SW480 (cell line): ENCODE measurements around the gene CHAT.

Experiments used
- DNase-seq: peaks from one replicate; pipeline ENCODE4 v3.0.0-alpha.2; 2016; ENCODE audit warnings: low spot score

Gene CHAT

GRCh38 chr10:49597426-49598163, 16.2 kb upstream of the CHAT start:
- DNase-seq = no peak

DNA sequence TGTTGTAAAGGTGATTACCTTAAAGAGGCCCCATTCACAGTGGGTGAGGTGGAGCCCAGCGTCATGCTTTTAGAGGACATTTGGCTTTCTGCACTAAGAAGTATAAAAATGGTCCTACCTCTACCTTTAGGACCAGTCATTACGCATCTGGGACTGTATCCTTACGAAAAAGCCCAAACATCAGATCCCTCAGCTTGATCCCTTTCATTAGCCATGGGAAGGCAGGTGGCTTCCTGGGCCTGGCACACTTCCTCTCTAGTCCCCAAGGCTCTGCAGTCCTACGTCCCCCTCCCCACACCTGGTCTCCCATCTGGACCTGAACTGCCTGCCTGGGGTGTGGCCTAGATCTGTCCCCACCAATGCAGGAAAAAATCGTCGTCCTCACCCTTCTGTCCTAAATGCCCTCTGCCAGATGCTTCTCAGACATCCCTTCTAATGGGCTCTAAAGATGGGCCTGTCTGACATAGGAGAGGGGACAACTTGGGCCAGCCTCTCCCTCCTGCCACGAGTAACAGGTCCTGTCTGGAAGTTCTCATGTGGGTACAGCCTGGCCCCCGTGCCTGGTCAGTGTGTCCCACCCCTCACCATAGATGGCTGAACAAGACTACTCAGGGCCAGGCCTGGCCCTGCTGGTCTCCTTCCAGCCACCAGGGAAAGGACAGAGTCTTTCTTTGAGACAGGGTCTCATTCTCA, 15.5 kb upstream of the CHAT start:
- DNase-seq = no peak

DNA sequence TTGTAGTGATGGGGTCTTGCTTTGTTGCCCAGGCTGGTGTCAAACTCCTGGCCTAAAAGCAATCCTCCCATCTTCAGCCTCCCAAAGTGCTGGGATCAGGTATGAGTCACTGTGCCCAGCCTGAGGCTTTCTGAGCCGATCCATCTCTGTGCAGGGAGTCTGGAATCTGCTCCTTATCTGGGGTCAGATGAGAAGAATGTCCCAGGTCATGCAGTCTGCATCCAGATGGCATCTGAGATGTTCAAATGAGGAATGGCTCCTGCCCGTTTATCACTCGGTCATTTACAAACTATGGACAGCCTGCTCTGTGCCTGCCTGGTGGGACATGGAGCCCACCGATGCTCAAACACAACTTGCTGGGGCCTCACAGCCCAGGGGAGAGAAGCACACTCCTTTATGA, 14.9 kb upstream of the CHAT start:
- DNase-seq = no peak

DNA sequence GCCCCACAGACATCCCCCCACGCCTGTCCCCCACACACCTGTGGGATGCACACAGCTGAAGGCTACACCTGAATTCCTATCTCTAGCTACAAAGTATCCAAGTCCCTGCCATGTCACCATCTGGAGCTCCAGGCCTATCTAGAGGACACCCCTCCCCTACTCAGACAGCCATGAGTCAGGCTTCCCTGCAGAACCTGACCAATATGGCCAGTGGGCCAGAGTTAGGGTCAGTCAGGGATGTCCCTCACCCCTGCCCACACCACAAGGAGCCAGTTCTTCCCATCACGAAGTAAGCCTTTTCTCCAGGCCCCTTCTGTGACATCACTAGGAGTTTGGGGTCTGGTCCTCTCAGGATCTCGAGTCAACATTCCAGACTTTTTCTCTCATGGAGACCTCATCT, 14.3 kb upstream of the CHAT start:
- no peak for DNase-seq

DNA sequence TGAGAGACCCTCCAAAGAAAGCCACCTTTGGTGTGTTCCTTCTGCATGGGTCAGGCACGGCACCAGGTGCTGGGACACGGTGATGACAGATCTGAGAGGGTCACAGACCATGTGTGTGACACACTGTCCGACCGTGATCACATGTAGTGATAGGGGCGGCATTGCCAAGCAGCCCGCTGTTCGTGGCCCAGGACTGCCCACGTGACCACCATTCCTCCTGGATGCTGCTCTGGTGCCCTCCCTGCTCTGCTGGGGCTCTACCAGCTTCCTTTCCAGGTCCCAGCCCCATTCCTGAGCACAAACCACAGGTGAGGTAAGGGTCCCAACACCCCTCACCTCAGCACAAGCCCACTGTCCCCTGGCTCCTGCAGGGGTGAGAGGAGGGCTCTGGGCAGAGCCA, 13.8 kb upstream of the CHAT start:
- DNase-seq = no peak

DNA sequence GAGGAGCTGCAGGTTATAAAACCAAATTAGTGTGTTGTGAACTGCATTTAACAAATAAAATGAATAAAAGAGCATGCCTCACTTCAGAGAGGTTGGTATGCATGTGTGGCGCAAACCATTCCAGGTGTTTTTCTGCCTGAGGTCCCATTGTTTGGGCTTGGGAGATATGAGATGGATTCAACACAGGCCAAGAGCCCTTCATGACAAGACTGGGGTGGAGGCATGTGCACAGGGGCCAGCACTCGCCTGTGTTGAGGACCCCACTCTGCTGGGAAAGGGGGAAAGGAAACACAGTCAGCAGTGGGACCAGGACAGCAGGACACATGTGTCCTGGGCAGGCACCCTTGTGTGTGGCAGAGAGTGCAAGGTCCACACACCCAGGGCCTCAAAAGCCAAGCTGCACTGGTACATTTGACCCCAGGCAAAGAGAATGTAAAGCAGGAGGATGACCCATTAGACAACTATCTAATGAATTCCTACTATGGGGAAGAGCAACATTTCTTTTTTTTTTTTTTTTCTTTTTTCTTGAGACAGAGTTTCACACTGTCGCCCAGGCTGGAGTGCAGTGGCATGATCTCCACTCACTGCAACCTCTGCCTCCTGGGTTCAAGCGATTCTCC, 12.9 kb upstream of the CHAT start:
- no peak for DNase-seq

DNA sequence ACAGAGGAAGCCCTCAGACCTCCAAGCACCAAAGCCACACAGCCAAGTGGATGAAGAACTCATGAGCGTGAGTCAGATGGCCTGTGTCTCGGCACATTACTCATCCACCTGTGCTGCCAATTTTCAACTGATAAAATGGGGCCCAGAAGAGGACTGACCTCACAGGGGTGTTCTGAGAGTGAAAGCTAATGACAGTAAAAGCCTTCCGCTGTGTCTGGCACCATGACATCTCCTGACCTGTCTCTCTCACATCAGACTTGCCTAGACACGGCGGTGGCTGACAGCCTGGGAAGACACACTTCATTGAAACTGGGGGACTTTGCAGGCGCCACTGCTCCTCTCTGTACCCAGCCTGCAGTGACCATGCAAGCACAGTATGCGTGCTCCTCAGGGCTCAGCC, 12.0 kb upstream of the CHAT start:
- DNase-seq = no peak

DNA sequence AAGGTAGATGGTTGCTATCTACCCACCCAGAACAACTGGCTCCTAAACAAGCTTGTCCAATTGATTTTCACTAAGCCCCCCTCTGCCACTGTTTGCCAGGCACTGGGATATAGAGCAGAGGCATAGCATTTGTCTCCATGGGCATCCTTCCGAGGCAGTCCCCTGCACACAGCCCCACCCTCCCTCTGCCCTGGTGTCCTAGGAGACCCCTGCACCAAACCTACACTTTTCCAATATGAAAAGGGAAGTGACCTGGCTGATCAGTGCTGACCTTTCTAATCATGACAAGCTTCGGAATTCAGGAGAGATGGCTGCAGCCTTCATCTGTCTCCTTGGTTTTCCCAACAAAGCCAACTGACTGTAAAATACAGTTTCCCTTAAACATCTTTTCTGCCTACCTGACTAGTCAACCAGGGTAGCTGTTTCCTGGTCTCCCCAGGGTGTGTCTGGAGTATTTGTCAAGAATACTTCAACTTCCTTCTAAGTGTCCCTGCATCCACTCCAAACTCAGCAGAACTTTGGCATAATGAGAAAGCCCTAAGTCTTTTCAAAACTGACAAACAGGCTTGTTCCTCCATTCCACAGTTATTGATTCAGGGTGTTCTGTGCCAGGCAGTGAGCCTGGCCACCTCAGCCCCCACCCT, 11.3 kb upstream of the CHAT start:
- no peak for DNase-seq

DNA sequence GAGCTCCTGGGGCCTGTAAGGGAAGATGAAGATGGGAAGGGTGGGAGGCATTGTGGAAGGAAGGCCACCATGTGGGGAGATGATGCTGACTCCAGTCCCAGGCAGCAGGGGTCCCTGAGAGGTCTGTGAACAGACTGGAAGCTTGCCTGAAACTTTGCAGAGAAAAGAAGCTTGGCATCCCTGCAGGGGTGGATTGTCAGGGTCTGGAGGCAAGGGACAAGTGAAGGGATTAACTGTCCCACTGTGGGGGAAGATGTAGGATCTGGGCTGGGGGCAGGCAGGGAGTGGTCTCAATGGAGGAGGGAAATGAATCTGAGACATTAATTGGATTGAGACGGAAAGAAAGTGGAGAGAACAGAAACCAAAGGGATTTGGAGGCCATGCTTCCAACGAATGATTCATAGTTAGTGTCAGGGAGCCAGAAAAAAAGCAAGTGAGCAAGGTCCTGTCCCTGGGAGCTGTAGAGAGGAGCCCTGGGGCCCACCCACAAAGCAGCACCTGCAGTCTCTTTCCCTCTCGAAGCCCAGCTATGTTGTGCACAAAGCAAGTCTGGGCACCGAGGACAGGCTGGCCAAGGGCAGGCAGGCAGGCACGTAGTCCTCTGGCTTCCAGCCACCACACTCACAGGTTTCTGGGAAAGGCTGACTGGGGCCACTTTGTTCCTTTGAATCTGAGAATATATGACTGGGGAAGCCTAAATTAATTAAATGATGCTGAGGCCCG, 8.5 kb upstream of the CHAT start:
- DNase-seq = no peak

DNA sequence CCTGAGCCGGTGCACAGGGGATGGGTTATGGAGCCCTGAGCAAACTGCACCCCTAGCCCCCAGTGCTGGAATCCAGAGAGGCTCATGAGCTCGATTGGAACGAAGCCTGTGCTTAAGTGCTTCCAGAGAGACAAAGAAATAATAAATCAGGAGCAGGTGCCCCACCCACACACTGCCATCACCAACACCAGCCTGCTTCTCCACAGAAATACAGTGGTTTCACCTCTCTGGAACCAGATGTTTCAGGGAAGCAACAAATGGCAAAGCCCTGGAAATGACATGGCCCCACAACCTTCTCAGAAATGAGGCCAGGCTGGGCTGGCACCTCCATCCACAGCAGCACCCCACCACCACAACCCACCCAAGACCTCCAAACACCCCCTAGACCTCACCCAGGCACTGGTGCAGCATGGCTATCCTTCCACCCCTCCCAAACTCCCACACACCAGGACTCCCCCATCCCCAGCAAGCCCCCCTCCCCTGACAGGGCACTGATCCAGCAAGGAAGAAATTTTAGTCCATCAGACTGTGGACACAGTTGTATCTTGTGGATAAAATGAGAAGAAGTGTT, 7.8 kb upstream of the CHAT start:
- no peak for DNase-seq

DNA sequence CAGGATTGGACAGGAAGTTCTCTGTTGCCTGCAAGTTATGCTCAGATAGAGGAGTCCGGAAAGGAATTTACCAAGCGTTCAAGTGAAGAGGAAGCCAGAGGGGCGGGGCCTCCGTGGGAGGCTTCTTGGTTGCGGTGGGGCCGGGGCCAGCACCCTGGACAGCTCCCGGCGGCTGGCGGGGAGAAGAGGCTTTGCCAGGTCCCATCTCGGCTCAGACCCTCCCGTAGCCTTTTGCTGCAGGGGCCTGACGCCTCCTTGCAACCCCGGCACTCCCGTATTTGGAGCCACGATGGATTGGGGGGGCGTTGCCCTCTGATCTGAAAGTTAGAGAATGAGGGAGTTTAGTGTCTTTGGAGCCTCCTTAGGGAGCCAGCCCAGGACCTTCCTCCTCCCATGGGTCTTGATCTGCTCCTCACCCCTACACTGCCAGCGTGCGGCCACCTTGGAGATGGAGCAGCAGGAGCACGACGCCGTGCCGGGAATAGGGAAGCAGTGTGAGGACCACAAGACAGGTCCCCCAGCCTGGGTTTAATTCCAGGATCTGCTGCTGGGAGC, 6.8 kb upstream of the CHAT start:
- DNase-seq = peak; percentile 50

GRCh38 chr10:49608166-49609005, 5.5 kb upstream of the CHAT start:
- no peak for DNase-seq

DNA sequence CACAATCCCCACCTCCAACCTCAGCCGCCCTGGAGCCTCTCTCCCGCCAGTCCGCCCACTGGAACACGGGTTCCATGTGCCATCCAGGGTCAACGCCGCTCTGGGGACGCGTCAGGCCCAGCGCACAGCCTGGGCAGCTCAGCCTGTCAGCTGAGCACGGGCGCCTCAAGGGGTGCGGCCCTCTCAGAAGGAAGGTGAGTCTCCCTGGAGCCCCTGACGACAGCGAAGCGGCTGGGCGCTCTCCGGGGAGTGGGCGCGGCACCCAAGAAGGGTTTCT, 4.9 kb upstream of the CHAT start:
- no peak for DNase-seq

GRCh38 chr10:49609283-49610113, 4.3 kb upstream of the CHAT start:
- no peak for DNase-seq

- no peak for DNase-seq
Measured at GRCh38 chr10:49610114-49610457, 3.8 kb upstream of the CHAT start, which contains the start of gene SLC18A3. Gene SLC18A3, plus strand, starts transcription at chr10:49610310. Its CDS starts 431 bp downstream, at chr10:49610741.

- DNase-seq = no peak
Measured at GRCh38 chr10:49610458-49611165, 3.2 kb upstream of the CHAT start.

- DNase-seq = no peak
Measured at GRCh38 chr10:49611166-49611815, 2.5 kb upstream of the CHAT start.

DNA sequence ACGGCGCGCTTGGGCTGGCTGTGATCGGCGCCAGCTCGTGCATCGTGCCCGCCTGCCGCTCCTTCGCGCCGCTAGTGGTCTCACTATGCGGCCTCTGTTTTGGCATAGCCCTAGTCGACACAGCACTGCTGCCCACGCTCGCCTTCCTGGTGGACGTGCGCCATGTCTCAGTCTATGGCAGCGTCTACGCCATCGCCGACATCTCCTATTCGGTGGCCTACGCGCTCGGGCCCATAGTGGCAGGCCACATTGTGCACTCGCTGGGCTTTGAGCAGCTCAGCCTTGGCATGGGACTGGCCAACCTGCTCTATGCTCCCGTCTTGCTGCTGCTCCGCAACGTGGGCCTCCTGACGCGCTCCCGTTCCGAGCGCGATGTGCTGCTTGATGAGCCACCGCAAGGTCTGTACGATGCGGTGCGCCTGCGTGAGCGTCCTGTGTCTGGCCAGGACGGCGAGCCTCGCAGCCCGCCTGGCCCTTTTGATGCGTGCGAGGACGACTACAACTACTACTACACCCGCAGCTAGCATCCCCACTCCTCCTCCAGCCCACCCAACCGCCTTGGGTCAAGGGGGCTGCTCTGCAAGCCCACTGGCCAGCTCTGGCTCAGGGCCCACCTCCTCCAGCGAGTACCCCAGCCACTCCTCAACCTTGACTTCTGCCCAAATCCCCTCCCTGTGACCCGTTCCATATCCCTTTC, 1.9 kb upstream of the CHAT start:
- DNase-seq = no peak
